ENCODE data around the gene SEL1L3. TPM values are rescaled to one million over a fixed set of nuclear protein-coding genes. Genes with fewer than 3 reads are reported as not detected.

Gene SEL1L3
- total and polyA plus RNA-seq, 2 donors (not counting 1 experiment from before 2014, with no cell fraction given) = 120 to 280 TPM

DNA sequence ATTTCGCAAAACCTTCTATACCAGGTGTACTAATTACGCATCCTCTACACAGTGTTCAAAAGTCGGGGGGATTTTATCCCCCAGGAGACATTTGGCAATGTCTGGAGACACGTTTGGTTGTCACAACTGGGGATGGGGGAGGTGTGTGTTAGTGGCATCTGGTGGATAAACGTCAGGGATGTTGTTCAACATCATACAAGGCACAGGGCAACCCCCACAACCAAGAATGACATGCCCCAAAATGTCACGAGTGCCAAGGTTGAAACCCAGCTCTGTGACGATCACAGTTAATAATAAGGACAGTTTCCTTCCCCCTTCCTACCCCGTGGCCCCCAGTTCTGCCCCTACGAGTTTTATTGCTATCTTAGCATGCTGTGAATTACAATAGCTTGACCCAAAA is 15.9 kb upstream of the SEL1L3 start:
- DNase-seq (peak; percentile 89), ATAC-seq (ENCODE audit: low read depth) (peak; percentile 60)
- peak overlapping the region; percentile 95 for H3K27ac Mint-ChIP-seq
- H3K27ac ChIP-seq (ENCODE audit: low read length in 2 of 2) = peak overlapping the region; percentile 71 to 75
- H3K4me1 ChIP-seq (ENCODE audit: control insufficient read depth in 2 of 2, insufficient read depth in 2 of 2, low read length in 2 of 2) = peaks cover 70 to 76% of the 10 kb centered on the region in 2 donors
- POLR2A ChIA-PET = interaction anchor here (0.6 to 3.2 kb wide), 3 partner anchors 11 to 34 kb away, joined by 3 to 16 read pairs (median 4); partner anchors contain the start of gene SMIM20
- H3K9me3 Mint-ChIP-seq (ENCODE audit: insufficient read depth) = peaks cover 2% of the 10 kb centered on the region
- peaks cover 79% of the 10 kb centered on the region for H3K4me1 Mint-ChIP-seq
- H4K20me1 ChIP-seq (ENCODE audit: control insufficient read depth, insufficient read depth, low read length, poor library complexity, severe bottlenecking) = no peaks in the 10 kb centered on the region
- H3K9ac ChIP-seq (ENCODE audit: low read length) = peak overlapping the region; percentile 8
- peaks cover 20% of the 10 kb centered on the region for H3K79me2 ChIP-seq (ENCODE audit: control insufficient read depth, insufficient read depth, low read length)
- CTCF ChIA-PET = interaction anchor here (0.7 to 1.9 kb wide), 5 partner anchors 10 to 36 kb away, joined by 3 to 6 read pairs (median 5); no protein-coding TSS in a partner anchor
- no peak overlapping the region for H2AFZ ChIP-seq (ENCODE audit: insufficient read depth, low read depth, low read length, poor library complexity, severe bottlenecking)
- WGBS (ENCODE audit: insufficient coverage) = 0% methylated on average over 2 of the region's 9 CpGs
- intact Hi-C loops (cut with micrococcal nuclease) = loop anchor here (1.0 kb wide), 2 partner anchors 15 to 36 kb away; partner anchors contain the start of gene SMIM20
- H3K4me2 ChIP-seq (replicated peaks; ENCODE audit: low read depth, low read length, poor library complexity, severe bottlenecking) = peak overlapping the region; percentile 45
- H3K4me3 ChIP-seq (ENCODE audit: control extremely low read depth in 1 of 5, extremely low read depth in 1 of 5, insufficient read depth in 1 of 5, low read depth in 2 of 5, low read length in 4 of 5) = no peak overlapping the region
- peak overlapping the region; percentile 72 for H3K4me3 Mint-ChIP-seq
- no peaks in the 10 kb centered on the region for H3K27me3 Mint-ChIP-seq
- H3K9me3 ChIP-seq (ENCODE audit: control extremely low read depth in 1 of 3, control insufficient read depth in 2 of 3, insufficient read depth in 1 of 3, low read length in 2 of 3) = peaks cover 0 to 3% (median 0%) of the 10 kb centered on the region in 3 donors
- H3K27me3 ChIP-seq (replicated peaks in 1 of 4; ENCODE audit: control extremely low read depth in 1 of 4, control insufficient read depth in 3 of 4, insufficient read depth in 4 of 4, low read length in 3 of 4) = no peaks in the 10 kb centered on the region
- no peak for TF ChIP-seq CTCF (IDR thresholded peaks at IDR 0.05)
- TF ChIP-seq EZH2 (IDR thresholded peaks at IDR 0.05; ENCODE audit: borderline replicate concordance, insufficient read depth, low read depth, low read length, poor library complexity, severe bottlenecking) = no peak
- H3K36me3 ChIP-seq (replicated peaks in 1 of 2; ENCODE audit: control extremely low read depth in 1 of 2, control insufficient read depth in 1 of 2, extremely low read depth in 1 of 2, insufficient read depth in 2 of 2, low read length in 1 of 2) = no peaks in the 10 kb centered on the region

DNA sequence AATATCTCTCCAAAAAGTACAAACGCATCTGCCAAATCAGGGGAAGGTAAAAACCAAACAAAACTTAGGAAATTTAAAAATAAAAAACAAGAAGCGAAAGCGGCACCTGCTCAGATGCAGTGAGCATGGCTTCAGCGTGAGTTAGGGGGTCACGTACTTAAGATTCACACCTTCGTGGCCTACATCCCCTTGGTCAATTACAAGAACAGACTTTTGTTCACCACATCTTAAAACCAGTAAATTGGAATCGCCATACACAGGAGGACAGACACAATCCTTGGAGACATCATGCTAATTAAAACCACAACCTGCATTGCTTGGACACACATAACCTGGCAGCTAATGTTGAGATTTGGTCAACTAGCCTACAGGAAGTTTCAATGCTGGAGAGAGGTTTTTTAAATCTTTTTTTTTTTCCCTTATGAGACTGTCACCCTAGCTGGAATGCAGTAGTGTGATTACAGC is 12.5 kb upstream of the SEL1L3 start:
- TF ChIP-seq EZH2 (IDR thresholded peaks at IDR 0.05; ENCODE audit: borderline replicate concordance, insufficient read depth, low read depth, low read length, poor library complexity, severe bottlenecking) (no peak), CTCF (IDR thresholded peaks at IDR 0.05) (no peak)
- Histone ChIP-seq H3K4me2 (replicated peaks; ENCODE audit: low read depth, low read length, poor library complexity, severe bottlenecking) (peak overlapping the region; percentile 60), H2AFZ (ENCODE audit: insufficient read depth, low read depth, low read length, poor library complexity, severe bottlenecking) (peak overlapping the region; percentile 7), H3K9me3 (ENCODE audit: control extremely low read depth in 1 of 3, control insufficient read depth in 2 of 3, insufficient read depth in 1 of 3, low read length in 2 of 3) (peaks cover 0 to 7% (median 0%) of the 10 kb centered on the region in 3 donors), H3K4me3 (ENCODE audit: control extremely low read depth in 1 of 5, extremely low read depth in 1 of 5, insufficient read depth in 1 of 5, low read depth in 2 of 5, low read length in 4 of 5) (no peak overlapping the region), H3K36me3 (replicated peaks in 1 of 2; ENCODE audit: control extremely low read depth in 1 of 2, control insufficient read depth in 1 of 2, extremely low read depth in 1 of 2, insufficient read depth in 2 of 2, low read length in 1 of 2) (no peaks in the 10 kb centered on the region), H3K27me3 (replicated peaks in 1 of 4; ENCODE audit: control extremely low read depth in 1 of 4, control insufficient read depth in 3 of 4, insufficient read depth in 4 of 4, low read length in 3 of 4) (no peaks in the 10 kb centered on the region), H3K4me1 (ENCODE audit: control insufficient read depth in 2 of 2, insufficient read depth in 2 of 2, low read length in 2 of 2) (peaks cover 96 to 99% of the 10 kb centered on the region in 2 donors), H3K79me2 (ENCODE audit: control insufficient read depth, insufficient read depth, low read length) (peaks cover 29% of the 10 kb centered on the region), H3K27ac (ENCODE audit: low read length in 2 of 2) (peak overlapping the region; percentile 93 to 94), H3K9ac (ENCODE audit: low read length) (peak overlapping the region; percentile 8), H4K20me1 (ENCODE audit: control insufficient read depth, insufficient read depth, low read length, poor library complexity, severe bottlenecking) (no peaks in the 10 kb centered on the region)
- H3K4me3 Mint-ChIP-seq = peak overlapping the region; percentile 21
- DNase-seq (peak; percentile 88), ATAC-seq (ENCODE audit: low read depth) (peak; percentile 50)
- intact Hi-C loops (cut with micrococcal nuclease) = loop anchor here (1.0 to 2.0 kb wide), 2 partner anchors 16 to 33 kb away; no protein-coding TSS in a partner anchor
- peak overlapping the region; percentile 89 for H3K27ac Mint-ChIP-seq
- peaks cover 90% of the 10 kb centered on the region for H3K4me1 Mint-ChIP-seq
- WGBS (ENCODE audit: insufficient coverage) = 7% methylated on average over 4 of the region's 7 CpGs
- POLR2A ChIA-PET = interaction anchor here (0.7 kb wide), 1 partner anchor 9 kb away, joined by 3 read pairs; no protein-coding TSS in a partner anchor
- H3K27me3 Mint-ChIP-seq = no peaks in the 10 kb centered on the region
- H3K9me3 Mint-ChIP-seq (ENCODE audit: insufficient read depth) = peaks cover 2% of the 10 kb centered on the region
- CTCF ChIA-PET = interaction anchor here (1.1 to 2.2 kb wide), 4 partner anchors 10 to 29 kb away, joined by 3 to 13 read pairs (median 4); no protein-coding TSS in a partner anchor
